ENCODE measurements around the gene CRKL. TPM values are rescaled to one million over a fixed set of nuclear protein-coding genes. Genes with fewer than 3 reads are reported as not detected.

CRKL gene
- total RNA-seq, 2 donors from 2014 or later, result 42.1 to 45.2 TPM

- no peak overlapping the region for H3K4me3 ChIP-seq
- no peak for ATAC-seq (ENCODE audit: insufficient number of reproducible peaks, low FRiP score, low read depth)
- no peak for DNase-seq (ENCODE audit: low spot score)
- no peaks in the 10 kb centered on the region for H3K9me3 ChIP-seq
- no peak overlapping the region for H3K27ac ChIP-seq
- H3K36me3 ChIP-seq, result peaks cover 44% of the 10 kb centered on the region
- no peaks in the 10 kb centered on the region for H3K4me1 ChIP-seq (ENCODE audit: control insufficient read depth in 1 of 2, low read depth in 2 of 2)
- no peak for TF ChIP-seq CTCF (IDR thresholded peaks at IDR 0.05)
- H3K27me3 ChIP-seq (replicated peaks; ENCODE audit: insufficient read depth), result no peaks in the 10 kb centered on the region
Measured at GRCh38 chr22:20991252-20992055, 74.2 kb downstream of the CRKL start.

GRCh38 chr22:20992056-20992442 lies 74.8 kb downstream of the CRKL start:
- DNase-seq (ENCODE audit: low spot score) (no peak), ATAC-seq (ENCODE audit: insufficient number of reproducible peaks, low FRiP score, low read depth) (no peak)
- H3K9me3 ChIP-seq, result no peaks in the 10 kb centered on the region
- no peak for TF ChIP-seq CTCF (IDR thresholded peaks at IDR 0.05)
- H3K4me3 ChIP-seq, result no peak overlapping the region
- no peaks in the 10 kb centered on the region for H3K27me3 ChIP-seq (replicated peaks; ENCODE audit: insufficient read depth)
- H3K4me1 ChIP-seq (ENCODE audit: control insufficient read depth in 1 of 2, low read depth in 2 of 2), result no peaks in the 10 kb centered on the region
- H3K27ac ChIP-seq, result no peak overlapping the region
- peaks cover 50% of the 10 kb centered on the region for H3K36me3 ChIP-seq

GRCh38 chr22:20992456-20993303 lies 75.5 kb downstream of the CRKL start:
- H3K4me1 ChIP-seq (ENCODE audit: control insufficient read depth in 1 of 2, low read depth in 2 of 2), result no peaks in the 10 kb centered on the region
- peaks cover 49% of the 10 kb centered on the region for H3K36me3 ChIP-seq
- no peak overlapping the region for H3K27ac ChIP-seq
- H3K9me3 ChIP-seq, result no peaks in the 10 kb centered on the region
- ATAC-seq (ENCODE audit: insufficient number of reproducible peaks, low FRiP score, low read depth) (no peak), DNase-seq (ENCODE audit: low spot score) (no peak)
- no peak for TF ChIP-seq CTCF (IDR thresholded peaks at IDR 0.05)
- H3K27me3 ChIP-seq (replicated peaks; ENCODE audit: insufficient read depth), result no peaks in the 10 kb centered on the region
- H3K4me3 ChIP-seq, result no peak overlapping the region

- H3K4me1 ChIP-seq (ENCODE audit: control insufficient read depth in 1 of 2, low read depth in 2 of 2), result no peaks in the 10 kb centered on the region
- H3K36me3 ChIP-seq, result peaks cover 46% of the 10 kb centered on the region
- no peak for ATAC-seq (ENCODE audit: insufficient number of reproducible peaks, low FRiP score, low read depth)
- no peaks in the 10 kb centered on the region for H3K9me3 ChIP-seq
- no peak for DNase-seq (ENCODE audit: low spot score)
- no peaks in the 10 kb centered on the region for H3K27me3 ChIP-seq (replicated peaks; ENCODE audit: insufficient read depth)
- no peak for TF ChIP-seq CTCF (IDR thresholded peaks at IDR 0.05)
- H3K27ac ChIP-seq, result no peak overlapping the region
- H3K4me3 ChIP-seq, result no peak overlapping the region
Measured at GRCh38 chr22:20993304-20994127, 76.3 kb downstream of the CRKL start.
